ENCODE data around the gene NUBPL.

DNA sequence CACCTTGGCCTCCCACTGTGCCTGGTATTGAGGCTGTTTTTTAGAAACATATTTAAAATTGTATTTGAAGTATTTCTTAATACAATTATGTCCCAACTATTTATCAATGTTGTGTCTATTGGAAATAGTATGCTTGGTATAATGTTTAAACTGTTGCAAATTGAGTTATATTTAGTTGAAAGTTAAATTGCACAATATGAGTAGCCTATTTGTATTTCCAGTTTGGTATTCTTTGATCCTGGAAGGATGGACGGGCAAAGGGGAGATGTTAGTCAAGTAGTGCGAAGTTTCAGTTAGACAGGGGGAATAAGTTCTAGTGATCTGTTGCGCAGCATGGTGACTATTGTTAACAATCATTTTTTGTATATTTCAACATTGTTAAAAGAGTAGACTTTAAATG, 111.5 kb downstream of the NUBPL start:
- TF ChIP-seq, protein P1, sequence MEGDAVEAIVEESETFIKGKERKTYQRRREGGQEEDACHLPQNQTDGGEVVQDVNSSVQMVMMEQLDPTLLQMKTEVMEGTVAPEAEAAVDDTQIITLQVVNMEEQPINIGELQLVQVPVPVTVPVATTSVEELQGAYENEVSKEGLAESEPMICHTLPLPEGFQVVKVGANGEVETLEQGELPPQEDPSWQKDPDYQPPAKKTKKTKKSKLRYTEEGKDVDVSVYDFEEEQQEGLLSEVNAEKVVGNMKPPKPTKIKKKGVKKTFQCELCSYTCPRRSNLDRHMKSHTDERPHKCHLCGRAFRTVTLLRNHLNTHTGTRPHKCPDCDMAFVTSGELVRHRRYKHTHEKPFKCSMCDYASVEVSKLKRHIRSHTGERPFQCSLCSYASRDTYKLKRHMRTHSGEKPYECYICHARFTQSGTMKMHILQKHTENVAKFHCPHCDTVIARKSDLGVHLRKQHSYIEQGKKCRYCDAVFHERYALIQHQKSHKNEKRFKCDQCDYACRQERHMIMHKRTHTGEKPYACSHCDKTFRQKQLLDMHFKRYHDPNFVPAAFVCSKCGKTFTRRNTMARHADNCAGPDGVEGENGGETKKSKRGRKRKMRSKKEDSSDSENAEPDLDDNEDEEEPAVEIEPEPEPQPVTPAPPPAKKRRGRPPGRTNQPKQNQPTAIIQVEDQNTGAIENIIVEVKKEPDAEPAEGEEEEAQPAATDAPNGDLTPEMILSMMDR (conservative IDR thresholded peaks at IDR 0.05; ENCODE audit: low read length), result no peak
- TF ChIP-seq EZH2phosphoT487 (IDR thresholded peaks at IDR 0.05; ENCODE audit: borderline replicate concordance, low read depth, low read length), result no peak
